Activated CD8-positive, alpha-beta memory T cell treated with anti-CD3 and anti-CD28 coated beads, Interleukin-2, amount 50 U/mL, for 24 hours (primary cell): ENCODE results near the gene DCLK1.
A peak's percentile ranks its signal among the peaks of the same experiment; 100 is the strongest.

Source experiments
- DNase-seq: peaks from one replicate; pipeline ENCODE4 v3.0.0-alpha.2; 2020; ENCODE audit errors: extremely low read depth

Gene DCLK1

GRCh38 chr13:35761440-35762252 lies 369.5 kb downstream of the DCLK1 start:
- no peak for DNase-seq

GRCh38 chr13:35760735-35761281 lies 370.4 kb downstream of the DCLK1 start:
- no peak for DNase-seq

DNA sequence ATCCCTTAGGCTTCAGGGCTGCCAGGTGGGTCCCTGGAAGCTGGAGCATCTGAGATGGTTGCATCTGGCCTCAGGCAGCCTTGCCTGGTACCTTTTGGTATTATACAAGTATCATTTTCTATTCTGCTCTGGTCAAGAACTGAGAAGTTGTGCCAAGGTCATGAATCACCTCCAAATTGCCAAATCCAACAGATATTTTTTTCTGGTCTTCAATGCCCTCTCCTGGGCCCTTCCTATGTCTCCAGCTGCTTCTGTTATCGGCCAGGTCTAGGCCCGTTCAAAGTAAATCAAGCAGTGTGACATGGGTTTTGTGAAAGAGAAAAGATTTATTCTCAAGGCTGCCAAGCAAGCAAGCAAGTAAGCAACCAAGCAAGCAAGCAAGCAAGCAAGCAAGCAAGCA lies 383.6 kb downstream of the DCLK1 start:
- DNase-seq: no peak

DNA sequence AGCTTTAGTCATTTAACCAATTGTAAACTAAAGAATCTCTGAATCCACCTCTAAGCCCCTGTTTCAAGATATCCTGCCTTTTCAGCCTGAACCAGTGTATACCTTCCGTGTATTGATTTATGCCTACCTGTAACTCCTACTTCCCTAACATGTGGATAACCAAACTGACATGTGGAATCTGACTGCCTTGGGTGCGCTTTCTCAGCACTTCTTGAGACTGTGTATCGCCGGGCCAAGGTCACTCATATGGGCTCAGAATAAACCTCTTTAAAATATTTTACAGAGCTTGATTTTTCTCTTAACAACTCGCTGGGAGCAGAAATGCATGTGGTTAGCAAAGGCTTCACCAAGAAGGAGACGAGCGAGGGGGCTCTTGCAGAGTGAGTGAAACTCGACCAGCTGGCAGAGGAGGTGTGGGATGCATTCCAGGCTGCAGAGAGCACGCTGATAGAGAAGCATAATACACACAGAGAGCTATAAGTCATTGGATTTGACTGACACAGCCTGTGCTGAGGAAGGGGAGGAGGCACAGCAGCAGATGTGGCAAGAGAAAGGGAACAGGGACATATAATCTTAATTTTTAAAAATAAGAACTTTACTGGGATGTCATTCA lies 386.5 kb downstream of the DCLK1 start:
- no peak for DNase-seq

DNA sequence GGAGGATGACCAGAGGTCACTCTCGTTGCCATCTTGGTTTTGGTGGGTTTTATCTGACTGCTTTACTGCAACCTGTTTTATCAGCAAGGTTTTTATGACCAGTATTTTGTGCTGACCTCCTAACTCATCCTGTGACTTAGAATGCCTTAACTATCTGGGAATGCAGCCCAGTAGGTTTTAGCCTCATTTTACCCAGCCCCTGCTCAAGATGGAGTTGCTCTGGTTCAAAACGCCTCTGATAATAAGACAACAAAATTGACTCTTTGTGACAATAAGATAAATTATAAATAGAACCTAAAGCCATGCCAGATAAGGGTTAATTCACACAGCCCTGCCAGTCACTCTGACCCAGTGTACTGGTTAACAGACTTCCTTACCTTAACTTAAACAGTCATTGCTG lies 387.0 kb downstream of the DCLK1 start:
- DNase-seq: no peak

DNA sequence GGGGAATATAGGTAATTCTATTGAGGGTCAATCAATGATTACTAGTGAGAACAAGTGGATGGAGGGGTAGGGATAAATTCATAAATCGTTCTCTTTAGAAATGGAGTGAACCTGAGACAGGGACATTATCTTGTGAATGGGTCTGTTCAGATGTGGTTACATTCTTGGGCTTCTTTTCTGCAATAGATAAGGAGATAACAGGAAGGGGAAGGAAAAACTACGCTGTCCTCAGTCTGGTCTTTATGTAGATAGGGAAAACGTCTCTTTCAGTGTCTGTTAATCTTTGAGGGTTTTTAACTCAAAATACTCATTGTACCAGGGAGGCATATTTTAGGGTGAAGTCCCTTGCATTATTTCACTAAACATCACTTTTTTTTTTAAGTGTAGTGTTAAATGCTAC lies 388.0 kb downstream of the DCLK1 start:
- no peak for DNase-seq

DNA sequence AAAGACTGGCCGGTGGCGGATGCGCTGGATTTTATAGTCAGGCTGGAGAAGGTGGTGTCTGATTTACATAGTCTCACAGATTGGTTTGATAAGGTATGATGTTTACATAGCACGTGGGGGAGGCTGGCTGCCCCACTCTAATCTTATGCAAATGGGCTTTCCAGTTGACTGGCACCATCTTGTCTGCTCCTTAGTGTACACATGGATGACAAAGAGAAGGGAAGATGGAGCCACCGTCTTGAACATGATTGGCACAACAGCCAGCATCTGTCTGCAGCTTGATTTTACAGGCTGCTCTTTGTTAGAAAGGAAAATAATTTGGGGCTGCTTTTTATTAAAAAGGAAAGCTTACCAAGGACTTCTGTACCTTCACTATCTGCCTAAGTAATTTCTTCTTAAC lies 389.5 kb downstream of the DCLK1 start:
- DNase-seq: no peak

DNA sequence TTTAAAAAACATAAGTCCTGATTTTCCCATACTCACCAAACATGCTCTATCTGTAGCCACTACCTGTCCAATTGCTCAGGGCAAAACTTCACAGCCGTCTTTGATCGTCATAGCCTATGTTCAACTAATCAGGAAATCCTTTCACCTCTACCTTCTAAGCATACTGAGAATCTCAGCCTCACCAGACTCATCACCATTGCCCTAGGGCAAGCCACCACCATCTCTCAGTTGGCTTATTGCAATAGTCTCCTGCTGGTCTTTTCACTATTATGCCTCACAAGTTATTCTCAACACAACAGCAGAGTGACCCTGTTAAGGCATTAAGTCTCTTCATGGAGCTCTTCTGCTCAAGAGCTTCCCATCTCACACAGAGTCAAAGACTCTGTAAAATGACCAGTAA lies 394.3 kb downstream of the DCLK1 start:
- no peak for DNase-seq

DNA sequence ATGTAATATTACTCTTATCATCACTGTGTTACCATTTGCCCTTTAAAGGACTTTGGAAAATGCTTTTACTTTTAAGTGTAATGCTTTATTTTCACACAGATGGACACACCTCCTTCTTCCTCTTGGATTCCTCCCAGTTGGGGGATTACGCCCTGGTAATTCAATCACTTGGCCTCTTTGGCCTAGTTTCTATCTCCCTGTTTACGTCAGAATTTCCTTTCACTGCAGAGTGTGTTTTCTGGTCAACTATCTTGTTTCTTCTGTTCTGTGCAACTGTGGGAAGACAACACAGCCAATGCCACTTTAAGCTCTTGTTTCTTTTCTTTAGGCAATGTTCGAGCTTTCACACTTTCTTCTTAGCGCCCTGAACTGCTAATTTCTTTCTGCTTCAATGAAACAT lies 397.4 kb downstream of the DCLK1 start:
- DNase-seq: no peak

DNA sequence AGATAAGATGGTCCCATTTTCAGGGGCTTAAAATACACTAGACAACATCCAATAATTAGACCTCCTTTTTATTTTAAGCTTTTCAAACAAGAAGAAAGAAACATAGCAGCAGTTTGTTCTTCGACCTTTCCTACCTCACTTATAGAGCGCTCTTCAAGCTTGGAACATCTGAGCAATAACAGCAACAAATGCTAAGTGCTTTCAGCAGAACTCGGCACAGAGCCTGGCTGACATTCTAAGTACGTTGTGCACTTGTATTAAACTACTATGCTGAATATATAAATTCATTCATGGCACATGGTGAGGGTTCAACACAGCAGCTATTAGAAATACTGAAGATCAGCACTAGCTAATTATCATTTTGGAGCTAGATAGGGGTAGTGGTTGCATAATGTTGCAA lies 398.6 kb downstream of the DCLK1 start:
- no peak for DNase-seq

GRCh38 chr13:35731471-35731870 lies 399.7 kb downstream of the DCLK1 start:
- no peak for DNase-seq

DNA sequence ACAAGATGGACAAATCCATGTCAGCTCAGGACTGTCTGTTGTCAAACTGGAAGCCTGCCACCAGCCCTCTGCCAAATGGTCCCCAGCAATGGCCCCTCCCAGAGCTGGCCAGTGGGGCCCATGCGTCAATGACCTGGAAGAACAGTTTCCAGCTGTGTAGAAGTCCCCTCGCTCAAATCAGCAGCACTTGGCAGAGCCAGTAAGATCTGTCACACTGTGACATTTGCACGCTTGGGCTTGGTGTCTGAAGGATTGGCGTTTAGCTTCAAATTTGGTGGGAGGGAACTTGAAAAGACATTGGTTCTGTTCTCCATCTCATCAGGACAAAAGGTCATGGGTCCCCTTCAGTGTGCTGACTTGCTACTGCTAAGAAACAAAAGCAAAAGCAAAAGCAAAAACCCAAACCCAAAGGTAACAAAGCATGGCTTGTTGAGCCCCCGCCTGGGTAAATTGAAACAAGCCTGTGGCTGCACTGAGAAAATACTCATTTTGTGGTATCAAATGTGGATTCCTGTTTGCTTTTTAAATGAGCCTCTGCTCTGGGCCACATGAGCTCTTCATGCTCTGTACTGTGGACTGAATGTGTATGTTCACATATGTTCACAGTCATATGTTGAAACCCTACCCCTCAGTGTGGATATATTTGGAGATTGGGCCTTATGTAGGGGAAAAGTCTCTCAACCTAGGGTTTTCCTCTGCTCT lies 401.1 kb downstream of the DCLK1 start:
- DNase-seq: no peak

DNA sequence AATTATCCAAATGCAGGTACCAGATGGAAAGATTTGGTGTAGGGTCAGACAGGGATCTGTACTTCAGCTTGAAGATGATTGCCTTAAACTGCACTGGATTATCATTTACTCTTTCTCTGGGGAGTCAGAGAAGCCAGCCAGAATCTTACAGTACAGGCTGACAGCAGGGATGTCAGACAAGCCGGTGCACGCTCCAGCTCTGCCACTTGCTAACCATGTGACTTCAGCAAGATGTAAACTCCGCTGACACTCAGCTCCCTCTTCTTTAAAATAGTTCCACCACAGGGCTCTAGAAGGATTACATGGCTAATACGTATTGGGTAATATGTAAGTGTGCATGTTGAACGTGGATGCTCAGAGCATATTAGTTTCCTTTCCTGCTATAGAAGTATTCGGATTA lies 403.3 kb downstream of the DCLK1 start:
- DNase-seq: no peak

DNA sequence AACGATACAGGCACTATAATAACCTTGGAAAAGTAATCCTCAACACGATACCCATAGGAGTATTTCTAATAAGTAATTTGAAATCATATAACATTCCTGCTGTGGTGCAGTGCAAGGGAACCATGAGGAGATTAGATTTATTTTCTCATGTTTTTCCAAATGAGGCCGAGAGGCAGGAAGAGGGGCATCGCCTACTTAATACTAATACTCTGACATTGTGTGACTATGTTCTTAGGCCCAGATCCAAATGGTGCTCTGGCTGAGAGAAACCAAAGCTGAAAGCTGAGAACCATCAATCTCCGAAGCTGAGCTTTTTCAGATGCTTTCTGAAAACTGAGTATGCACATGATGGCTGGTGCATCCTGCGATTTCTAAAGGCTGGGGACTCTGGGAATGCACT lies 406.7 kb downstream of the DCLK1 start:
- DNase-seq: no peak

GRCh38 chr13:35723821-35724220 lies 407.4 kb downstream of the DCLK1 start:
- DNase-seq: no peak

GRCh38 chr13:35723053-35723461 lies 408.1 kb downstream of the DCLK1 start:
- DNase-seq: no peak

DNA sequence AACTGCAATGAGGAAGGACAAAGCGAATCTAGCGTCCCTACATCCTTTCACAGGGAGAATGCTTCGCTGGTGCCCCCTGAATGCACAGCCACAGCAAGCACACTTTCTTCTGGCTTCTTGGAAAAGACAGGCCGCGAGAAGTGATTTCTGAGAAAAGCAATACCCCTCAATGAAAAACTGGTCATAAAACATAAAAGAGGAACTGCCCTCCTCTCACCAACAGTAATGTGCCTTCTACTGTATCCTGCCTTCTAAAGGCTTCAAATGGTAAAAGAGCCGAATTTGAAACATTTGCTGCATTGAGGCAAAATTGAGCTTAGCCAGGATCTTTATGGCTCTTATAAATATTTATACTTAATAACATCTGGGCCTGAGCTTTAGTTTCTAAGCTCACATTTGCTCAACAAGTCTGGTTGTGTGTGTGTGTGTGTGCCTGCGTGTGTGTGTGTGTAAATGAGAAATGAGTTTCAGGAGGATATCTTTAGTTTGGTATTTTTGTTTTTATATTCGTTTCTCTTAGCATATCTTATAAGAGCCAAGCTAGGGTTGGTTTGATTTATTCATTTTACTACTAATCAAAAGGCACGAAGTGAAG lies 408.6 kb downstream of the DCLK1 start:
- DNase-seq: no peak

GRCh38 chr13:35720690-35721554 lies 410.3 kb downstream of the DCLK1 start:
- DNase-seq: peak; percentile 14

DNA sequence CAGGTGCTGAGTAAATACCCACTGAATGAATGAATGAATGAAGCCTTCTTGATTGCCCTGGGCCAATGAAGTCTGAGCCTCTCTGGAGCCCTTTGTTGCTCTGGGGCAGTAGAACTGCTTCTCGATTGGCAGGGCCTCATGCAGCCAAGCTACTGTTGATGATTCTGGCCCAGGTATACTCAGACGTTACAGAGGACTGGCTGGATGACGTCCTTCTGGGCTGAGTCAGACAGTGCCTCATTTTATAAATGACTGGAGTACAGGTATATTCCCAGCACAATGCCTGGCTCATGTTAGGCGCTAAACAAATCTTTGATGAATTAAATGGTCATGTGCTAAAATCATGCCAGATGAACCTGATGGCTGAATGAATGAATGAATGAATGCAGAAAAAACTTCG lies 410.9 kb downstream of the DCLK1 start:
- no peak for DNase-seq
